ENCODE results near the gene SDK1. TPM values are rescaled to one million over a fixed set of nuclear protein-coding genes. Genes with fewer than 3 reads are reported as not detected.
A peak's percentile ranks its signal among the peaks of the same experiment; 100 is the strongest.

The SDK1 gene
- total and polyA plus RNA-seq, 2 of the 8 experiments (the other 6 are each of a cell fraction or from before 2014, with no cell fraction given) = 3.3 to 7.2 TPM

DNA sequence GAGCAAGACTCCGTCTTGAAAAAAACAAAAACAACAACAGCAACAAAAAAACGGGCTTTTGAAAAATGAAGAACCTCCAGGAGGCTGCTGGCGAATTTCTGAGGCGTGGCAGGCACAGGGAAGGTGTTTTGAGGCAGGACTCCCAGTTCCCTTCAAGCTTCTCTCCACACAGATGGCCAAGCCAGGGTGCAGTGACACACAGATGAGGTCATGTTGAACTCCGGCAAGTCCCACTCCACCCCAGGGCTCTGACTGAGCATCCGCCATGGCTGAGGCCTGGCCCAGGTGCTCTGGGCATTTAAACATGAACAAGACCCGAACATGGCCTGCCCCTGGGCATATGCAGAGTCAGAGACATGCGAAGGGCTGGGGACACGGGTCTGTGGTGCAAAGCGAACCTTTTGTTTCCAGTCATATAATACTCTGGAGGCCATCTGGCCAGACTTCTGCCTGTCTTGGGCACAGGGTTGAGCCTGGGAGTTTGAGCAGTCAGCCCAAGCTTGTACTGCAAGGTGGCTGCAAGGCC lies 866.4 kb downstream of the SDK1 start:
- no peak overlapping the region for H3K27ac ChIP-seq (ENCODE audit: low read depth, low read length)
- no peaks in the 10 kb centered on the region for H3K36me3 ChIP-seq (ENCODE audit: control insufficient read depth in 2 of 4, insufficient read depth in 4 of 4, low read length in 3 of 4)
- no peak overlapping the region for H3K14ac ChIP-seq (ENCODE audit: insufficient read length)
- no peak for FAIRE-seq
- H3K27me3 ChIP-seq (replicated peaks in 1 of 4; ENCODE audit: control insufficient read depth in 3 of 4, extremely low read depth in 1 of 4, insufficient read depth in 3 of 4, low read length in 3 of 4) = no peaks in the 10 kb centered on the region
- no peak overlapping the region; the same call in 1 of the 2 replicates for H3K18ac ChIP-seq (ENCODE audit: extremely low read depth, low read length)
- no peak overlapping the region for H2AFZ ChIP-seq (ENCODE audit: low read length)
- peaks cover 0 to 6% (median 3%) of the 10 kb centered on the region in 4 experiments; a peak in 2 of 7 replicates for H3K4me1 ChIP-seq (replicated peaks in 1 of 4; ENCODE audit: control insufficient read depth in 3 of 4, insufficient read depth in 4 of 4, low read length in 3 of 4)
- WGBS, 2 experiments (ENCODE audit: extremely low coverage in 1 of 2, insufficient coverage in 1 of 2, insufficient read length in 1 of 2, insufficient replicate concordance in 2 of 2, low coverage in 1 of 2, low lambda C conversion rate in 2 of 2, missing lambda C conversion rate in 1 of 2) = 87% methylated on average over 9 of the region's 10 CpGs; no CpG with 5 or more reads in 1 of the 2 experiments
- no peaks in the 10 kb centered on the region for H4K20me1 ChIP-seq (replicated peaks in 1 of 2; ENCODE audit: control insufficient read depth in 1 of 2, insufficient read depth in 2 of 2, low read length in 2 of 2)
- H3K23ac ChIP-seq (ENCODE audit: insufficient read length) = no peak overlapping the region
- H4K8ac ChIP-seq (ENCODE audit: extremely low read depth, insufficient read depth, low read length) = no peak overlapping the region
- no peak overlapping the region for H2AK5ac ChIP-seq (ENCODE audit: low read depth, low read length)
- H4K5ac ChIP-seq (ENCODE audit: insufficient read length, low read depth, low read length) = peak overlapping the region; percentile 20
- H3K56ac ChIP-seq (replicated peaks; ENCODE audit: insufficient read length, low read depth, low read length) = no peak overlapping the region
- DNase-seq (ENCODE audit: low read depth in 1 of 2, low spot score in 2 of 2) = no peak
- H2BK20ac ChIP-seq (ENCODE audit: low read length) = 0 out of 2 replicates have a peak overlapping the region, but pooled peaks have one; percentile 43
- peak overlapping the region; percentile 88; the same call in 1 of the 2 replicates for H2BK15ac ChIP-seq (ENCODE audit: low read length)
- no peak overlapping the region for H2BK120ac ChIP-seq (replicated peaks; ENCODE audit: low read depth, low read length)
- no peak overlapping the region for H2BK5ac ChIP-seq (ENCODE audit: low read depth, low read length)
- H3K4ac ChIP-seq (replicated peaks; ENCODE audit: insufficient read length, low read depth, low read length) = peak overlapping the region; percentile 34
- H3K9ac ChIP-seq (replicated peaks in 1 of 4; ENCODE audit: extremely low read depth in 1 of 4, low read depth in 3 of 4, low read length in 3 of 4) = no peak overlapping the region
- no peaks in the 10 kb centered on the region for H3K79me1 ChIP-seq (ENCODE audit: low read depth, low read length)
- H3K4me3 ChIP-seq (ENCODE audit: extremely low read depth in 1 of 4, insufficient read depth in 2 of 4, low read depth in 3 of 4, low read length in 4 of 4) = no peak overlapping the region
- ChIA-PET POLR2A (ENCODE audit: partially characterized antibody) (no interaction called here), CTCF (ENCODE audit: partially characterized antibody) (no interaction called here)
- H3K4me2 ChIP-seq (ENCODE audit: insufficient read depth in 1 of 2, low read depth in 2 of 2, low read length in 2 of 2) = no peak overlapping the region
- no peaks in the 10 kb centered on the region for H3K23me2 ChIP-seq (ENCODE audit: low read depth, low read length)
- H2BK12ac ChIP-seq (ENCODE audit: low read depth, low read length) = peak overlapping the region; percentile 14; the same call in 1 of the 2 replicates
- no peaks in the 10 kb centered on the region for H3K9me3 ChIP-seq (ENCODE audit: insufficient read depth in 2 of 2, low read depth in 1 of 2, low read length in 1 of 2)
- H4K91ac ChIP-seq (replicated peaks; ENCODE audit: insufficient read length, low read length) = peak overlapping the region; percentile 65
- H3K79me2 ChIP-seq (ENCODE audit: control insufficient read depth in 1 of 2, insufficient read depth in 2 of 2, low read length in 2 of 2) = no peaks in the 10 kb centered on the region
- TF ChIP-seq, protein P1, sequence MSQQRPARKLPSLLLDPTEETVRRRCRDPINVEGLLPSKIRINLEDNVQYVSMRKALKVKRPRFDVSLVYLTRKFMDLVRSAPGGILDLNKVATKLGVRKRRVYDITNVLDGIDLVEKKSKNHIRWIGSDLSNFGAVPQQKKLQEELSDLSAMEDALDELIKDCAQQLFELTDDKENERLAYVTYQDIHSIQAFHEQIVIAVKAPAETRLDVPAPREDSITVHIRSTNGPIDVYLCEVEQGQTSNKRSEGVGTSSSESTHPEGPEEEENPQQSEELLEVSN (IDR thresholded peaks at IDR 0.05) = no peak
- TF ChIP-seq POU5F1 (IDR thresholded peaks at IDR 0.05; ENCODE audit: low read depth, low read length) = no peak
- no peak for TF ChIP-seq TAF7 (optimal IDR thresholded peaks at IDR 0.05; ENCODE audit: borderline replicate concordance, low read depth, low read length)
- no peak for TF ChIP-seq HDAC2 (IDR thresholded peaks at IDR 0.05; ENCODE audit: borderline replicate concordance in 1 of 2, low read depth in 2 of 2, low read length in 2 of 2)
- no peak for TF ChIP-seq JUN (IDR thresholded peaks at IDR 0.05; ENCODE audit: low read depth, low read length)
- TF ChIP-seq MAFK (IDR thresholded peaks at IDR 0.05; ENCODE audit: low read depth, low read length) = no peak
- no peak for TF ChIP-seq GABPA (IDR thresholded peaks at IDR 0.05; ENCODE audit: borderline replicate concordance, insufficient read depth, low read length)
- TF ChIP-seq RFX5 (IDR thresholded peaks at IDR 0.05; ENCODE audit: borderline replicate concordance, low read depth, low read length) = no peak
- TF ChIP-seq RBBP5 (IDR thresholded peaks at IDR 0.05; ENCODE audit: borderline replicate concordance, low read depth, low read length) = no peak
- TF ChIP-seq NANOG (IDR thresholded peaks at IDR 0.05; ENCODE audit: insufficient read depth, low read depth, low read length, poor library complexity, severe bottlenecking) = no peak
- TF ChIP-seq POLR2A (IDR thresholded peaks at IDR 0.05; ENCODE audit: control extremely low read depth in 1 of 2, low read depth in 2 of 2, low read length in 2 of 2) = no peak
- no peak for TF ChIP-seq TCF12 (IDR thresholded peaks at IDR 0.05; ENCODE audit: low read depth, low read length)
- TF ChIP-seq SIRT6 (IDR thresholded peaks at IDR 0.05; ENCODE audit: low read length) = no peak
